GM23248 (cell line): ENCODE measurements around the gene TMEM161B.

Experiments used
- EZH2 ChIP-seq: fragments of 200-600 bp; sonication (generic); IDR thresholded peaks from 2 replicates; pipeline ENCODE4 v1.6.1; 2018; ENCODE audit warnings: antibody characterized with exemption, mild to moderate bottlenecking; ENCODE audit not compliant: insufficient read depth, poor library complexity, severe bottlenecking
- EZH2phosphoT487 ChIP-seq: fragments of 200-600 bp; sonication (generic); IDR thresholded peaks from 2 replicates; pipeline ENCODE4 v1.6.1; 2018; ENCODE audit warnings: antibody characterized with exemption, moderate library complexity, mild to moderate bottlenecking, low read depth; ENCODE audit not compliant: insufficient read depth

GRCh38 chr5:88281322-88281721, 12.7 kb upstream of the TMEM161B start:
- no peak for TF ChIP-seq EZH2phosphoT487
- no peak for TF ChIP-seq EZH2
